ENCODE results near the gene CNEP1R1.

- TF ChIP-seq, protein P1, sequence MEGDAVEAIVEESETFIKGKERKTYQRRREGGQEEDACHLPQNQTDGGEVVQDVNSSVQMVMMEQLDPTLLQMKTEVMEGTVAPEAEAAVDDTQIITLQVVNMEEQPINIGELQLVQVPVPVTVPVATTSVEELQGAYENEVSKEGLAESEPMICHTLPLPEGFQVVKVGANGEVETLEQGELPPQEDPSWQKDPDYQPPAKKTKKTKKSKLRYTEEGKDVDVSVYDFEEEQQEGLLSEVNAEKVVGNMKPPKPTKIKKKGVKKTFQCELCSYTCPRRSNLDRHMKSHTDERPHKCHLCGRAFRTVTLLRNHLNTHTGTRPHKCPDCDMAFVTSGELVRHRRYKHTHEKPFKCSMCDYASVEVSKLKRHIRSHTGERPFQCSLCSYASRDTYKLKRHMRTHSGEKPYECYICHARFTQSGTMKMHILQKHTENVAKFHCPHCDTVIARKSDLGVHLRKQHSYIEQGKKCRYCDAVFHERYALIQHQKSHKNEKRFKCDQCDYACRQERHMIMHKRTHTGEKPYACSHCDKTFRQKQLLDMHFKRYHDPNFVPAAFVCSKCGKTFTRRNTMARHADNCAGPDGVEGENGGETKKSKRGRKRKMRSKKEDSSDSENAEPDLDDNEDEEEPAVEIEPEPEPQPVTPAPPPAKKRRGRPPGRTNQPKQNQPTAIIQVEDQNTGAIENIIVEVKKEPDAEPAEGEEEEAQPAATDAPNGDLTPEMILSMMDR (conservative IDR thresholded peaks at IDR 0.05; ENCODE audit: low read depth, low read length) = no peak
- TF ChIP-seq EZH2 (IDR thresholded peaks at IDR 0.05; ENCODE audit: low read length, unreplicated experiment) = no peak
These were observed 37.6 kb upstream of the CNEP1R1 start for GRCh38 chr16:49987381-49987780.
